Astrocyte of the spinal cord (primary cell): ENCODE data around the gene ZNF583.

Experiments used
- DNase-seq: peaks from one replicate; pipeline ENCODE4 v3.0.0; 2011; ENCODE audit warnings: low read depth, low spot score
- H3K4me3 ChIP-seq: 2 replicates; pipeline ENCODE4 v1.5.1; 2011; ENCODE audit warnings: low read depth, mild to moderate bottlenecking, low read length, moderate library complexity
- CTCF ChIP-seq: IDR thresholded peaks from 2 replicates; pipeline ENCODE4 v1.5.1; 2012; ENCODE audit warnings: low read depth, mild to moderate bottlenecking, low read length, inconsistent platforms
- in situ Hi-C: cut with HindIII; loops from 2 replicates; pipeline ENCODE4 v1.10.0; 2017; ENCODE audit warnings: low sequenced_read_pairs

Gene ZNF583

GRCh38 chr19:56474308-56474707 is 70.2 kb downstream of the ZNF583 start:
- in situ Hi-C loops = no loop called here
- H3K4me3 ChIP-seq = no peak overlapping the region
- DNase-seq = no peak
- TF ChIP-seq CTCF = no peak

GRCh38 chr19:56476093-56476492 is 72.0 kb downstream of the ZNF583 start:
- TF ChIP-seq CTCF = no peak
- no peak for DNase-seq
- in situ Hi-C loops = no loop called here

More at GRCh38 chr19:56476093-56476492, 72.0 kb downstream of the ZNF583 start:
- no peak overlapping the region for H3K4me3 ChIP-seq
